ENCODE data around the gene ADAT3. TPM values are rescaled to one million over a fixed set of nuclear protein-coding genes. Genes with fewer than 3 reads are reported as not detected.
A peak's percentile ranks its signal among the peaks of the same experiment; 100 is the strongest.

Gene ADAT3
- total and polyA plus RNA-seq, 2 donors (not counting 1 experiment from before 2014, with no cell fraction given): 5.3 to 13.4 TPM

GRCh38 chr19:1873524-1874473 is 31.4 kb upstream of the ADAT3 start:
- 89% methylated on average over 21 of the region's 29 CpGs for WGBS (ENCODE audit: insufficient coverage)
- ATAC-seq (ENCODE audit: low read depth): no peak
- Histone ChIP-seq H3K9me3 (ENCODE audit: control extremely low read depth in 1 of 3, control insufficient read depth in 2 of 3, insufficient read depth in 1 of 3, low read length in 2 of 3) (no peaks in the 10 kb centered on the region), H4K20me1 (ENCODE audit: control insufficient read depth, insufficient read depth, low read length, poor library complexity, severe bottlenecking) (peaks cover 50% of the 10 kb centered on the region), H3K27ac (ENCODE audit: low read length in 2 of 2) (peak overlapping the region in 1 of 2 donors; percentile 96), H3K79me2 (ENCODE audit: control insufficient read depth, insufficient read depth, low read length) (peaks cover 70% of the 10 kb centered on the region), H3K4me2 (replicated peaks; ENCODE audit: low read depth, low read length, poor library complexity, severe bottlenecking) (peak overlapping the region; percentile 99), H3K36me3 (replicated peaks in 1 of 2; ENCODE audit: control extremely low read depth in 1 of 2, control insufficient read depth in 1 of 2, extremely low read depth in 1 of 2, insufficient read depth in 2 of 2, low read length in 1 of 2) (peaks cover 0 to 24% of the 10 kb centered on the region in 2 experiments), H3K4me3 (ENCODE audit: control extremely low read depth in 1 of 5, extremely low read depth in 1 of 5, insufficient read depth in 1 of 5, low read depth in 2 of 5, low read length in 4 of 5) (no peak overlapping the region), H3K27me3 (replicated peaks in 1 of 4; ENCODE audit: control extremely low read depth in 1 of 4, control insufficient read depth in 3 of 4, insufficient read depth in 4 of 4, low read length in 3 of 4) (no peaks in the 10 kb centered on the region), H3K4me1 (ENCODE audit: control insufficient read depth in 2 of 2, insufficient read depth in 2 of 2, low read length in 2 of 2) (peaks cover 20 to 36% of the 10 kb centered on the region in 2 donors), H3K9ac (ENCODE audit: low read length) (no peak overlapping the region), H2AFZ (ENCODE audit: insufficient read depth, low read depth, low read length, poor library complexity, severe bottlenecking) (no peak overlapping the region)
- POLR2A ChIA-PET: interaction anchor here (0.6 to 1.6 kb wide), 3 partner anchors 9 to 41 kb away, joined by 3 to 15 read pairs (median 7); no protein-coding TSS in a partner anchor
- Mint-ChIP-seq H3K27me3 (no peaks in the 10 kb centered on the region), H3K27ac (peak overlapping the region; percentile 78), H3K4me3 (peak overlapping the region; percentile 73), H3K4me1 (peaks cover 28% of the 10 kb centered on the region), H3K9me3 (ENCODE audit: insufficient read depth) (no peaks in the 10 kb centered on the region)
- intact Hi-C loops (cut with micrococcal nuclease): loop anchor here (10.0 kb wide), 1 partner anchor 141 kb away; the partner anchor contains the start of gene BTBD2
- CTCF ChIA-PET: interaction anchor here (0.7 kb wide), 1 partner anchor 9 kb away, joined by 3 read pairs; no protein-coding TSS in a partner anchor
- peak; percentile 25 for DNase-seq
- TF ChIP-seq EZH2 (IDR thresholded peaks at IDR 0.05; ENCODE audit: borderline replicate concordance, insufficient read depth, low read depth, low read length, poor library complexity, severe bottlenecking): no peak
- TF ChIP-seq, protein P1, sequence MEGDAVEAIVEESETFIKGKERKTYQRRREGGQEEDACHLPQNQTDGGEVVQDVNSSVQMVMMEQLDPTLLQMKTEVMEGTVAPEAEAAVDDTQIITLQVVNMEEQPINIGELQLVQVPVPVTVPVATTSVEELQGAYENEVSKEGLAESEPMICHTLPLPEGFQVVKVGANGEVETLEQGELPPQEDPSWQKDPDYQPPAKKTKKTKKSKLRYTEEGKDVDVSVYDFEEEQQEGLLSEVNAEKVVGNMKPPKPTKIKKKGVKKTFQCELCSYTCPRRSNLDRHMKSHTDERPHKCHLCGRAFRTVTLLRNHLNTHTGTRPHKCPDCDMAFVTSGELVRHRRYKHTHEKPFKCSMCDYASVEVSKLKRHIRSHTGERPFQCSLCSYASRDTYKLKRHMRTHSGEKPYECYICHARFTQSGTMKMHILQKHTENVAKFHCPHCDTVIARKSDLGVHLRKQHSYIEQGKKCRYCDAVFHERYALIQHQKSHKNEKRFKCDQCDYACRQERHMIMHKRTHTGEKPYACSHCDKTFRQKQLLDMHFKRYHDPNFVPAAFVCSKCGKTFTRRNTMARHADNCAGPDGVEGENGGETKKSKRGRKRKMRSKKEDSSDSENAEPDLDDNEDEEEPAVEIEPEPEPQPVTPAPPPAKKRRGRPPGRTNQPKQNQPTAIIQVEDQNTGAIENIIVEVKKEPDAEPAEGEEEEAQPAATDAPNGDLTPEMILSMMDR (IDR thresholded peaks at IDR 0.05): no peak
